GM18498 (cell line): Measurements from ENCODE around the gene SUPT5H.

Source experiments
- ATAC-seq: cut with Tn5 transposase; IDR thresholded peaks from one replicate; pipeline ENCODE4 v1.9.1; 2021; ENCODE audit warnings: mild to moderate bottlenecking, moderate library complexity; ENCODE audit not compliant: unreplicated experiment

SUPT5H gene

DNA sequence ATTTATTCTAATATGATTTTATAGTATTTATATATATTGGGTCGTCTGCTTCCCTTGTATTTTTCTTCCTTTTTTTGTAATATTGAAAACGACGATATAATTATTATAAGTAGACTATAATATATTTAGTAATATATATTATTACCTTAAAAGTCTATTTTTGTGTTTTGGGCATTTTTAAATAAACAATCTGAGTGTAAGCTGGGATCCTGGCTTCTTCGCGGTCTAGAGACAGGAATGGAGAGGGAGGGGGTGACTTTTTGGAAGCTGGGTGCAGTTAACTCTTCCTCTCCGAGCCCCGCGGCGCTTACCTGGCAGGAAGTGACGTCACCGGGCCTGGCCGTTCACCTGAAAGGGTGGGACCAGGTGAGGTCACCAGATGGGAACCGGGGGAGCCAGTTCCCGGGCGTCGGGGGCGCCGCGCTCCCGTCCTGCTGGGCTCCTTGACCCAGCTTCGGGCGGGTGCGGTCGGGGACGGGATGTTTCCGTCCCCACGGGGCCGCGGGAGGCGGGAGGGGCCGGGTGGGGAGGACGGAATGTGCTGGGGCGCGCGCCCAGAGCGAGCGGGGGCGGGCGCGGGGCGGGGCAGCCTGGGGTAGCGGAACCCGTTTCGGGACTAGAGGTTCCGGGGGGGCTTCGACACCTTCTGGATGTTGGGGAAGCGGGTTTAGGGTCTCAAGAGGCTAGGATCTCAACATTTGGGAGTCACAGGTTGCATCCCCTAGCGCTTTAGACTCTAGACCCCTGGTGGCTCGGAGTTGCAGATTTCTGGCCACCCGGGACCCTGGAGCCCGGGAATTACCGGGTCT lies 36.0 kb upstream of the SUPT5H start:
- ATAC-seq, result peak; percentile 3

DNA sequence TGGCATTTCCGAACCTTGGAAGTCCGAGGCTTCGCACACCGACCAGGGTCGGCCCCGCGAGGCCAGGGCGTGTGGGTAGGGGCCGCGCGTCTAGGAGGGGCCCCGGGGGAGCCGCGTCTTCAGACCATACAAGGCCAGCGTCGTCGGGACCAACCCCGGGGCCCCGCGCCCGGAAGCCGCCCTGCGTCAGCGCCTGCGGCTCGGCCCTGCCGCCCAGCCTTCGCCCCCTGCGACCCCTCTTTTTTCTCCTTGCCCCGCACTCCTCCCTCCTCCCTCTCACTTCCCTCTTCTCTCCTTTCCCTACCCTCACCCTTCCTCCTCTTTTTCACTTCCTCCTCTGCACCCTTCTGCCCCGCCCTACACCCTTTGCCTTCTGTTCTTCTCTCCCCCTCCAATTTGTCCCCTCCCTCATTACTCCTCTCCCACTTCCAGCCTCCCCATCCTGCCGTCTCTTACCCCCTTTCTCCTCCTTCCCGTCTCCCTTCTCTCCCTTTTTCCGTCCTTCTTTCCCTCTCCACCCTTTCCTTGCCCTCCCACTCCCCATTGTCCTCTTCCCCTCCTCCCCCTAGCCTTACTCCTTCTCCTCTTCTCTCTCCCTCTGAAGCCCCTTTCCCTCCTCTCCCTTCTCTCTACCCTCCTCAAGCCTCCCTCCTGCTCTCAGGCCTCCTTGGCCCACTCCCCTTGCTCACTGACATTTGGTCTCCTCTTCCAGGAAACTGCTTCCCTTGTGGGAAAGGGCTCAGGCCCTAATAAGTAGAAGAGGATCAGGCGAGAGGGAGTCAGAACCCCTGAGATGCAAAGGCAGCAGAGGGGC lies 35.2 kb upstream of the SUPT5H start:
- ATAC-seq, result peak; percentile 20

DNA sequence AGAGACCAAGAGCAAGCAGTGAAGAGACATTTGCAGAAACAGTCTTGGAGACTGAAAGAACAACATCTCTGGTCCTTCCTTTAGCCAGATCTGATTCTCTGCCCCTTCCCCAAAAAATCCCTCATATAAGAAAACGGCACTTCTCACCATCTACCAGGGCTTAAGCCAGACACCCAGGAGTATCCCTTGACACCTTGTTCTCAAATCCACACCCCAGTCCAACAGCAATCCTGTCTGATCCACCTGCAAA lies 34.6 kb upstream of the SUPT5H start:
- ATAC-seq, result no peak

DNA sequence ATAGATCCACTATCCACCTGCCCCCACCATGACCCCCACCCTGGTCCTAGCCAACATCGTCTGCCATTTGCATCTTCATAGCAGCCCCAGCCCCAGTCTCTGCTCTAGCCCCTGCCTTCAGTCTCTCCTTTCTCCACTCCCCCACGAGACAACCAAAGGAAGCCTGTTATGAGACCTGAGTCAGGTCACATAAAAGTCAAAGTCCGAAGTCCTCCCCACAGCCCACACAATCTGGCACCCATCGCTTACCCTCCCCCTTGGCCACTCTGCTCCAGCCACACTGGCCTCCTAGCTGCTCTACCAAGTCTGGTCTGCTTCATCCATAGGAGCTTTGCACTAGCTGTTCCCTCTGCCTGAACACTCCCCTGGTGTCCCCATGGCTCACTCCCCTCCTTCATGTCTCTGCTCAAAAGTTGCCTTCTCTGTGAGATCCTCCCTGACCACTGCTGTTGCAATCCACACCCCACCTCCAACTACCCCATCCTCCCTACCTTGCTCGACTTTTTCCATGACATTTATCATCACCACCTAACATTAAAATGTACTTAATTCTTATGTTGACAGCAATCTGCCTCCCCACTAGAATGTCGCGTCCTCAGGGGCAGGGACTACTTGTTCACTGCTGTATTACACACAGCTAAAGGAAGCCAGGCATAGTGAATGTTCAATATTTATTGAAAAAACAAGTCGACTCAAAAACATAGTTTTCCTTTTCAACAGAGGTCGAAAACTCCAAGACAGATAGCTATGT lies 34.1 kb upstream of the SUPT5H start:
- no peak for ATAC-seq

DNA sequence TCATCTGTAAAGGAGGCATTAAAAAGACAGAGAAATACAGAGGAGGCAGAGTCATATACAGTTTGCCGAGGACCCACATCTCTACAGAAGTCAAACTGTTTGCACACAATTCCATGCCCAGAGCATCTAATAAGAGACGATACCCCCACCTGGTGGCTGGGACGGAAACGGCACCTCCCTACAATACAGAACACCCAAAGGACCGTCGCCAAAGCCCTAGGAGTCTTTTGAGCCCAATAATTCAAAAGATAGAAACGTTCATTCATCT lies 33.6 kb upstream of the SUPT5H start:
- ATAC-seq, result peak; percentile 27

DNA sequence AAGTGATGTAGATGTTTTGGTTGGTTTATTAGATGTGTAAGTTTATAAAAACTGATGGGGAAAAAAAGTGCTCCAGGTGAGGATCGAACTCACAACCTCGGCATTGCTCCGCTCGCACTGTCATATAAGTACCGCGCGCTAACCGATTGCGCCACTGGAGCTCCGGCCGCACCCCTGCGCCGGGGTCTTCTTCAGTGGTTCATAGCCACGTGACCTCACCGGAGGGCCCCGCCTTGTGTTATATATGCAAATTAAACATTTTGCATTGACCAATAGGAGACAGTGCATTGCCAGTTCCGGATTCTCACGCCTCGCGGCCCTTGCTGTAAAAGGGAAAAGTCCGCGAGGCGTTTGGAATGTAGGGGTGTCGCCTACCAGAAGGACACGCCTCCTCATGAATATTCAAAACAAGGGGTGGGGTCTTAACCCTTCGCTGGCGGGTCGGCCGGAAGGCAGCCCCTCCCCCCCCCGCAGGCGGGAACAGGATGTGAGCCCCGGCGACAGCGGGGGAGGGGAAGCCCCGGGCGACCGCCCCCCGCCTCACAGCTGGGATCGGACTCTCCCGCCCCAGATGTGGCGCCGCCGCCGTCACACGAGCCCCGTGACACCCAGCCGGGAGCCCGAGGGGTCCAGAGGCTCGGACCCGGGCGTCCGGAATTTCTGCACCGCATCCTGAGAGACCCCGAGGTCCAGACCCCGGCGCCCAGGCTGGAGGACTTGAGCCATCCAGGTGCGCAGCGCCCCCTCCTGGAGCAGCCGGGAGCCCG lies 33.1 kb upstream of the SUPT5H start, which contains the start of gene PLEKHG2:
TSS of gene PLEKHG2 (plus strand) at position 570 of the 767 bp plus-strand sequence. CDS start 1,418 bp downstream, outside the sequence.
- peak; percentile 59 for ATAC-seq

DNA sequence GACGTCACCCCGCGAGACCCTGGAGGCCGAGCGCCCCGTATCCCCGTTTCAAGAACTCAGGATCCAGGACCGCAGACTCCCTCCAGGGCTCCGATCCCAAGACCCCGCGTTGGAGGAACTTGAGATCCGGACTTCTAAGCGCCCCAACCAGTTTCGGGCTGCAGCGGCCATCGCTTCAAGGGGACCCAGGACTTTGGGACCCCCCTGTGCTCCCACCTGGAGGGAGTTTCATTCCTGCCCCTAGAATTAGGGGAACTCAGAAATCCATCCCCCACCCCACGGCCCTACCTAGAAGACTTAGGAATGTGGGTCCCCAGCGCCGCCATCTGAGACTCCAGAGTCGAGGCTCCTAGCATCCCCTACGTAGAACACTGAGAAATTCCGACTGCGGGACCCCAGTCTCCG lies 32.5 kb upstream of the SUPT5H start:
- no peak for ATAC-seq

DNA sequence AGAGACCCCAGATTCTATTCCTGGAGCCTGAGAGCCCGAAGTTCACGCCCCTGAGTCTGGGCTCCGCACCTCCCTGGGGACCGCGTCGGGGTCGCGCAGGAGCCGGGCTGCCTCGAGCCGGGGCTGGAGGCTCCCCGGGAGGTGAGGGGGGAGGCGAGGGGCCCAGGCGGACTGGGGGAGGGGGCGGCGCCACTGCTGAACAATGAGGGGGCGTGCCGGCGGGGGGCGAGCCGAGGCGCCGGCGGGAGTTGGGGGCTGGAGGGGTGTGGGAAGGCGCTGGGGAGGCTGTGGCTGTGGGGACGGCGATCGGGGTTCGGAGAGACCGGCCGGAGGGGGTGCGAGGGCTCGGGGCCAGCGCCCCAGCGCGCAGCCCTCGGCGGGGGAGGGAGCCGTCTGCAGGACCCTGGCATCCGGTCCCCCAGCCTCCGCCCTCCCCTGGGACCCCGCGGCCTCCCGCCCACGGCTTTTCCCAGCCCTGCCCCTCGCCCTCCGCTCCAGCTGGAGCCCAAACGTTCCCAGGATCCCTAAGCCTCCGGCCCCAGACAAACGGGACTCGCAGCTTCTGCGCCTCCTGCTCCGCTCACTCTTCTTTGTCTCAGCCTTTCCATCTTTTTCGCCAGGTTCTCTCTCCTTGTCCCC lies 32.0 kb upstream of the SUPT5H start:
- no peak for ATAC-seq

DNA sequence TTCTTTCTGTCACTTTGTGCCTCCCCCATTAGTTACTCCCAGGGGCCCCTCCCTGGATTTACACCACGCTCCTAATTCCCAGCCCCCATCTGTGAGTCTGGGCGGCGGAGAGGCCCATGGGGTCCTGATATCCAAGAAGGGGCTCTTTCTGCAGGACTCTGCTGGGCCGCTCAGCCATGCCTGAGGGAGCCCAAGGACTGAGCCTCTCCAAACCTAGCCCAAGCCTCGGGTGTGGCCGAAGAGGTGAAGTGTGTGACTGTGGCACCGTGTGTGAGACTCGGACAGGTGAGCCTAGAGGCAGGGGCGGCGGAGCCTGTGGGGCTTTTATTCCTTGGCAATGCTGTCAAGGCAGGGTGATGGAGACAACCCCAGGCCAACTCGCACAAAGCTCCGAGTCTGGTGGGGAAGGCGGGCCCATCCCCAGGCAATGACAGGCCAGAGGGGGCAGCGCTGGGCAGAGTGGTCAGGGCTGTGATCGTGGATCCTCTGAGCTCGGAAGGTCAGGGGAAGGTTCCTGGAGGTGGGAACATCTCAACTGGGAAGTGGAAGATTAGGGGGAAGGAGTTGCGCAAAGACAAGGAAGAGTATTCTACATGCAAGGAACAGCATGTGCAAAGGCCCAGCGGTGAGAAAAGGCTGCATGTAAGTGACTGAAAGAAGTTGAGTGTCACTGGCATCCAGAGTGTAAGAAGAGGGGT lies 31.3 kb upstream of the SUPT5H start:
- ATAC-seq, result no peak

DNA sequence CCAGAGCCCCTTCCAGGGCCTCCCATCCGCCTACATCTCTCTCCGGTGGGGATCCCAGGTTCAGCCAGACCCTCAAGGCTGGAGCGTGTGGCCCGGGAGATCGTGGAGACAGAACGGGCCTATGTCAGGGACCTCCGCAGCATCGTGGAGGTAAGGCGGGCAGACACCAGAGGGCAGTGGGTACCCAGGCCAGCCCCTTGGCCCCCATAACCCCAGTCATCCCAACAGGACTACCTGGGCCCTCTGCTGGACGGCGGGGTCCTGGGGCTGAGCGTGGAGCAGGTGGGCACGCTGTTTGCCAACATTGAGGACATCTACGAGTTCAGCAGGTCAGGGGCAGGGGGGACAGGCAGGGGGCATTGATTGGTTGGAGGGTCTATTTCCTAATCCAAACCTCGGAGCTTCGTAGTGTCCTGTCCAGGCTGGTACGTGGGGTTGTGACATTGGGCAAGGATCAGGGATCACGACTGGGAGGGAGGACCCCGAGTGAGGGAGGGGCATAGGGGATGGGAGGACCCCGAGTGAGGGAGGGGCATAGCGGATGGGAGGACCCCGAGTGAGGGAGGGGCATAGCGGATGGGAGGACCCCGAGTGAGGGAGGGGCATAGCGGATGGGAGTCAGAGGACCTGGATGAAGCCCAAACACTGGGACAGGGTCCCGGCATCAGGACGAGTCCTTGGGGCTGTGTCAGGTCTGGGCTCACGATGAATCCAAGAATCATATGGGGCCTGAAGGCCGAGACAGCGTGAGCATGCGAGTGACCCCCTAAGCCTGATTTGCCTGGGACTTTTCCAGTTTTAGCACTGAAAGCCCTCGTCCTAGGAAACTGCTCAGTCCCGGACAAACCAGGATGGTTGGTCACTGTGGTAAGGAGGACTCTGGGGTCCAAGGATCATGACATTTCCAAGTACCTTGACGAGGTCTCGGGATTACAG lies 30.0 kb upstream of the SUPT5H start:
- no peak for ATAC-seq

DNA sequence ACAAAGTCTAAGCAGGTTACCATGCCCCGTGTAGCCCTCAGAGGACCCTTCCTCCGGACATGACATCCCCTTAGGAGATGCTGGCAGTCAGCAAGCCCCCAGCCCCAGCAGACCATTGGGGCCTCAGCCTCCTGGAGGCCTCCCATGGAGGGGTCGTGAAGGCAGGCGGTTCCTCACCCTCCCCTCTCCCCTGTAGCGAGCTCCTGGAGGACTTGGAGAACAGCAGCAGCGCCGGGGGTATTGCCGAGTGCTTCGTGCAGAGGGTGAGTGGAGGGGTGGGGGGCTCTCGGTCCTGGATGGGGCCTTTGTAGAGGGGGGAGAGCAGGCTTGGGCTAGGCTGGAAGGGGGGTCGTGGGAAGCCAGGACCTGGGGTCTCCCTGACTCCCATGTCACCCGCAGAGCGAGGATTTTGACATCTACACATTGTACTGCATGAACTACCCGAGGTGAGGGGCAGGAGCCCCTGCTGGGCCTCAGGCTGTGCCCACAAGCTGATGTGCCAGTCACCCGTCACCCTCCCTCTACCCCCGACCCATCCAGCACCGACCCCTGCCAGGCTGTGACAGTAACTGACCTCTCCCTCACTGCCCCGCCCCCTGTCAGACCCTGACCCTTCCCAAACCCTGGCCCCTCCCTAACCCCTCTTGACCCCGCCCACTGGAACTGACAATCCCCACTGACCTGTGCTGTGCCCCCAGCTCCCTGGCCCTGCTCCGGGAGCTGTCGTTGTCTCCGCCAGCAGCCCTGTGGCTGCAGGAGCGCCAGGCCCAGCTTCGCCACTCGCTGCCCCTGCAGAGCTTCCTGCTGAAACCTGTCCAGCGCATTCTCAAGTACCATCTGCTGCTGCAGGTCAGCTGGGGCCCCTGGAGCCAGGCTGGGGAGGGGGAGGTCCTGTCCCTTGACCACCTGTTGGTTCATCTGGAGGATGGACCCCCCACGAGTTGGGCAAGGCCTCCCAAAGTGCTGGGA lies 28.9 kb upstream of the SUPT5H start:
- no peak for ATAC-seq

DNA sequence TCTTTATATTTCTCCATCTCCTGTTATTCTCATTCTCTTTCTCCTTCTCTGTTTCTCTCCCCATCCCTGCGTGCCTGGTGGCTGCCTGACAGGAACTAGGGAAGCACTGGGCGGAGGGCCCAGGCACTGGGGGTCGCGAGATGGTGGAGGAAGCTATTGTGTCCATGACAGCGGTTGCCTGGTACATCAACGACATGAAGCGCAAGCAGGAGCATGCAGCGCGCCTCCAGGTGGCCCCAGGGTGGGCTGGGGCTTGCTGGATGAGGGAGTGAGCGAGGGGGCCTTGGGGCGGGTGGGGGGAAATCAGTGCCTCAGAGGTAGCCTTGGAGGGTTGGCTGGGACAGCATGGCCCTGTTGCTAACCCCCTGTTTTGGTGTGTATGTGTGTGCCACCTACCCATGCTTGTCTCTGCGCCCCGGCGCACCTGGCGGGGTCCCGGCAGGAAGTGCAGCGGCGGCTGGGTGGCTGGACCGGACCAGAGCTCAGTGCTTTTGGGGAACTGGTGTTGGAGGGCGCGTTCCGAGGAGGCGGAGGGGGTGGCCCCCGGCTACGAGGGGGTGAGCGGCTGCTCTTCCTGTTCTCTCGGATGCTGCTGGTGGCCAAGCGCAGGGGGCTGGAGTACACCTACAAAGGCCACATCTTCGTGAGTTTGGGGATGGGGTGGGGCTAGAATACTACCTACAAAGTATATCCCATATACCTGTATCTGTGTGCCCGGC lies 27.8 kb upstream of the SUPT5H start:
- no peak for ATAC-seq

DNA sequence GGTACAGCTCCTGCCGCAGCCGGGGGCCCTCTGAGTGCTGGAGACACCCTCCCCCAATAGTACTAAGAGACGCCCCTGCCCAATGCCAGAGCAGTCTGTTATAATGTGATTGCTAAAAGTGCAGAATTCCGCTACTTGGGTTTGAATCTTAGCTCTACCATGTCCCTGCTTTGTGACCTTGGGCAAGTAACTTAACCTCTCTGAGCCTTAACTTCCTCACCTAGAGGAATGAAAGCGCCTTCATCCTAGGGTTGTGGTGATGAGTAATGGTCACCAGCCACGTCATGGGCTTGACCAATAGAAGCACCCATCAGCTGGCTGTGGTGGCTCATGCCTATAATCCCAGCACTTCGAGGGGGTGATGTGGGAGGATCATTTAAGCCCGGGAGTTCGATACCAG lies 26.4 kb upstream of the SUPT5H start:
- no peak for ATAC-seq

DNA sequence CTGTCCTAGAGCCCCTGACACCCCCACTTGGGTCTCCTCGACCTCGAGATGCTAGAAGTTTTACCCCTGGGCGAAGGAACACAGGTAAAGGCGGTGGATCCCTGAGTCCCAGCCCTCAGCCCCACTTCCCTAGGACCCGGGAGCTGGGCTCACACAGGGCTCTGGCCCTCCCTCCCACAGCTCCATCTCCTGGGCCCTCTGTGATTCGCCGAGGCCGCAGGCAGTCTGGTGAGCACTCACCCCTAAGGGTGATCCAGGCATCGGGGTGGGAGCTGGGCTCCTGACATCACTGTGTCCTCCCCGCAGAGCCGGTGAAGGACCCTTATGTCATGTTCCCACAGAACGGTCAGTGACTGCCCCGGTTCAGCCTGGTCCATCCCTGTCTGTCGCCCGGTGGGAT lies 24.6 kb upstream of the SUPT5H start:
- no peak for ATAC-seq

DNA sequence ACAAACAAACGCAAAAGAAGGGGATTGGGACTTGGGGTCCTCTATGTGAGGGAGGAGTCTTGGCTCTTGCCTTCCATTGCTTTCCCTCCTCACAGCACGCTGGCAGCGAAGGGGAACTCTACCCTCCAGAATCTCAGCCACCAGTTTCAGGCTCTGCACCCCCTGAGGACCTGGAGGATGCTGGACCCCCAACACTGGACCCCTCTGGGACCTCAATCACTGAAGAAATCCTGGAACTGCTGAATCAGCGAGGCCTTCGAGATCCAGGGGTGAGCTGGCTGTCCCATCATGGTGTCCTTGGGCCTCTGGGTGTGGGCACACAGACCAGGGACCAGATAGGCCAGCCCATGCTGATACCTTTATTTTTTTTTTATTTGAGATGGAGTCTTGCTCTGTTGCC lies 23.4 kb upstream of the SUPT5H start:
- no peak for ATAC-seq

DNA sequence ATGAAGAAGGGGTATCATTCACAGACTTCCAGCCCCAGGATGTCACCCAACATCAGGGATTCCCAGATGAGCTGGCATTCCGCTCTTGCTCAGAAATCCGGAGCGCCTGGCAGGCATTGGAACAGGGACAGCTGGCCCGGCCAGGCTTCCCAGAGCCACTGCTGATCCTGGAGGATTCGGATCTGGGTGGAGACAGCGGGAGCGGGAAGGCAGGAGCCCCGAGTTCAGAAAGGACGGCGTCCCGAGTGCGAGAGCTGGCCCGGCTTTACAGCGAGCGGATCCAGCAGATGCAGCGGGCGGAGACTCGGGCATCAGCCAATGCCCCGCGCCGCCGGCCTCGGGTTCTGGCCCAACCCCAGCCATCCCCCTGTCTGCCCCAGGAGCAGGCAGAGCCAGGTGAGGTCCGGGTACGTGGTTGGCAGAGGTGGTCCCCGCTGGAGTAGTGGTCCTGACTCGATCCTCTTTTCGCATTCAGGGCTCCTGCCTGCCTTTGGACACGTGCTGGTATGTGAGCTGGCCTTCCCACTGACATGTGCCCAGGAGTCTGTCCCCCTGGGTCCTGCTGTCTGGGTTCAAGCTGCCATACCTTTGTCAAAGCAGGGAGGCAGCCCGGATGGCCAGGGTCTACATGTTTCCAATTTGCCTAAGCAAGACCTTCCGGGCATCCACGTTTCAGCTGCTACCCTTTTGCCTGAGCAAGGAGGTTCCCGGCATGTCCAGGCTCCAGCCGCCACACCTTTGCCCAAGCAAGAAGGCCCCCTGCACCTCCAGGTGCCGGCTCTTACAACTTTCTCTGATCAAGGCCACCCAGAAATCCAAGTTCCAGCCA lies 21.9 kb upstream of the SUPT5H start:
- ATAC-seq, result no peak
